Smooth muscle cell (in vitro differentiated cells): Measurements from ENCODE around the gene AOPEP. TPM values are rescaled to one million over a fixed set of nuclear protein-coding genes. Genes with fewer than 3 reads are reported as not detected.

Source experiments
- DNase-seq: peaks from one replicate; lab custom pipeline; 2025; ENCODE audit not compliant: unreplicated experiment; lab: John Stamatoyannopoulos, UW
- H2AFZ ChIP-seq: fragments of 200-600 bp; sonication (generic); 2 replicates; pipeline ENCODE4 v1.6.0; 2016; ENCODE audit warnings: antibody characterized with exemption, low read depth, mild to moderate bottlenecking
- H3F3A ChIP-seq: fragments of 200-600 bp; sonication (generic); 2 replicates; pipeline ENCODE4 v1.6.0; 2017; ENCODE audit warnings: antibody characterized with exemption, low read depth
- H3K27ac ChIP-seq: fragments of 200-600 bp; sonication (generic); 2 replicates; pipeline ENCODE4 v1.5.1; 2016; ENCODE audit warnings: low read depth, mild to moderate bottlenecking
- H3K27me3 ChIP-seq: fragments of 200-600 bp; sonication (generic); 2 replicates; pipeline ENCODE4 v1.6.1; 2016; ENCODE audit warnings: low read depth, mild to moderate bottlenecking
- H3K36me3 ChIP-seq: fragments of 200-600 bp; sonication (generic); 2 replicates; pipeline ENCODE4 v1.5.1; 2016; ENCODE audit warnings: low read depth
- H3K4me1 ChIP-seq: fragments of 200-600 bp; sonication (generic); 2 replicates; pipeline ENCODE4 v1.5.1; 2016; ENCODE audit warnings: low read depth
- H3K4me2 ChIP-seq: fragments of 200-600 bp; sonication (generic); 2 replicates; pipeline ENCODE4 v1.6.0; 2016; ENCODE audit warnings: mild to moderate bottlenecking
- H3K4me3 ChIP-seq: fragments of 200-600 bp; sonication (generic); 2 replicates; pipeline ENCODE4 v1.5.1; 2016; ENCODE audit warnings: mild to moderate bottlenecking
- H3K79me2 ChIP-seq: fragments of 200-600 bp; sonication (generic); 2 replicates; pipeline ENCODE4 v1.6.0; 2016; ENCODE audit warnings: low read depth, mild to moderate bottlenecking
- H3K9ac ChIP-seq: fragments of 200-600 bp; sonication (generic); 2 replicates; pipeline ENCODE4 v1.6.0; 2016; ENCODE audit warnings: low read depth
- H3K9me3 ChIP-seq: fragments of 200-600 bp; sonication (generic); replicated peaks from 2 replicates; pipeline ENCODE4 v1.5.1; 2016; ENCODE audit warnings: low read depth
- H4K20me1 ChIP-seq: fragments of 200-600 bp; sonication (generic); 2 replicates; pipeline ENCODE4 v1.6.0; 2016; ENCODE audit warnings: low read depth
- CTCF ChIP-seq: fragments of 200-600 bp; sonication (generic); IDR thresholded peaks from 2 replicates; pipeline ENCODE4 v1.5.1; 2017; ENCODE audit warnings: borderline replicate concordance, mild to moderate bottlenecking, antibody characterized with exemption; ENCODE audit not compliant: insufficient read depth, poor library complexity, severe bottlenecking
- WGBS: methylation state at CpG from one replicate; pipeline ENCODE4 v1.1.7; 2016; ENCODE audit warnings: low lambda C conversion rate; 5-methylcytosine and 5-hydroxymethylcytosine counted together
- polyA plus RNA-seq: library from polyadenylated mRNA; unstranded; fragments of >200 nt; fragmentation: Nextera tagmentation; extraction: Ambion mirVana; gene quantifications from 2 replicates; pipeline ENCODE4 v1.2.1, GENCODE V29; 2016
- total RNA-seq: library from RNA; depleted of rRNA; stranded (reverse); fragments of >200 nt; gene quantifications from 2 replicates; pipeline ENCODE4 v1.2.3, GENCODE V29; 2014

AOPEP gene
- total and polyA plus RNA-seq, 2 experiments from 2014 or later, result 52.7 to 94.9 TPM

- Histone ChIP-seq H3K4me2 (peak overlapping the region; percentile 75), H3K9ac (peak overlapping the region; percentile 46), H2AFZ (no peak overlapping the region), H3K27me3 (no peaks in the 10 kb centered on the region), H3K79me2 (peaks cover 14% of the 10 kb centered on the region), H3K4me3 (no peak overlapping the region), H3K9me3 (no peaks in the 10 kb centered on the region), H3K27ac (peak overlapping the region; percentile 99), H3F3A (peaks cover 33% of the 10 kb centered on the region), H4K20me1 (no peaks in the 10 kb centered on the region), H3K4me1 (peaks cover 45% of the 10 kb centered on the region), H3K36me3 (no peaks in the 10 kb centered on the region)
- no peak for TF ChIP-seq CTCF
- 34% methylated on average over 8 of the region's 8 CpGs for WGBS
- DNase-seq, result no peak
Observed at GRCh38 chr9:94864862-94865509, 138.5 kb downstream of the AOPEP start.

GRCh38 chr9:94865582-94866452 lies 139.3 kb downstream of the AOPEP start:
- WGBS, result 69% methylated on average over 9 of the region's 9 CpGs
- Histone ChIP-seq H3K27ac (peak overlapping the region; percentile 99), H3K27me3 (no peaks in the 10 kb centered on the region), H3F3A (peaks cover 39% of the 10 kb centered on the region), H4K20me1 (no peaks in the 10 kb centered on the region), H3K4me3 (no peak overlapping the region), H3K9ac (peak overlapping the region; percentile 96), H2AFZ (no peak overlapping the region), H3K4me1 (peaks cover 50% of the 10 kb centered on the region), H3K79me2 (peaks cover 14% of the 10 kb centered on the region), H3K36me3 (no peaks in the 10 kb centered on the region), H3K9me3 (no peaks in the 10 kb centered on the region), H3K4me2 (peak overlapping the region; percentile 75)
- no peak for DNase-seq
- TF ChIP-seq CTCF, result no peak

GRCh38 chr9:94866770-94867169 lies 140.3 kb downstream of the AOPEP start:
- H3K4me1 ChIP-seq, result peaks cover 50% of the 10 kb centered on the region
- H3K9ac ChIP-seq, result peak overlapping the region; percentile 96
- peaks cover 46% of the 10 kb centered on the region for H3F3A ChIP-seq
- no peaks in the 10 kb centered on the region for H4K20me1 ChIP-seq
- no peaks in the 10 kb centered on the region for H3K9me3 ChIP-seq
- no peaks in the 10 kb centered on the region for H3K27me3 ChIP-seq
- peak overlapping the region; percentile 75 for H3K4me2 ChIP-seq
- H3K27ac ChIP-seq, result peak overlapping the region; percentile 99
- H3K36me3 ChIP-seq, result no peaks in the 10 kb centered on the region
- DNase-seq, result no peak
- H3K4me3 ChIP-seq, result no peak overlapping the region
- H3K79me2 ChIP-seq, result peaks cover 14% of the 10 kb centered on the region
- no peak for TF ChIP-seq CTCF
- no peak overlapping the region for H2AFZ ChIP-seq
